Esophagus squamous epithelium (tissue), 4 donors: Measurements from ENCODE around the gene GREB1.

Experiments used
- CTCF ChIP-seq, 6 experiments: fragments of 450-650 bp in 4 of 6; fragments of 200-600 bp in 2 of 6; sonication (generic) in 2 of 6; IDR thresholded peaks; one replicate each; pipeline ENCODE4 v1.5.1; 2016 to 2019; ENCODE audit warnings: antibody characterized with exemption in 6 of 6, mild to moderate bottlenecking in 4 of 6, moderate library complexity in 4 of 6
- POLR2A ChIP-seq, 4 donors: fragments of 450-650 bp; IDR thresholded peaks; one replicate each; pipeline ENCODE4 v1.6.1; 2017; ENCODE audit warnings: antibody characterized with exemption in 4 of 4, mild to moderate bottlenecking in 4 of 4, moderate library complexity in 3 of 4

GRCh38 chr2:11625671-11626070, 91.8 kb downstream of the GREB1 start:
- TF ChIP-seq CTCF (IDR thresholded peaks at IDR 0.05) (no peak), POLR2A (IDR thresholded peaks at IDR 0.05) (no peak)
